Upper lobe of right lung (tissue), 1 donor: ENCODE results near the gene CUX1. TPM values are rescaled to one million over a fixed set of nuclear protein-coding genes. Genes with fewer than 3 reads are reported as not detected.

ENCODE experiments used
- ATAC-seq: fragments of 200-7000 bp; cut with Tn5 transposase; one replicate; pipeline ENCODE4 v1.9.1; 2020; ENCODE audit warnings: mild to moderate bottlenecking, moderate library complexity
- DNase-seq: peaks from one replicate; pipeline ENCODE4 v3.0.0-alpha.2; 2020
- H3K27ac ChIP-seq: fragments of 200-600 bp; one replicate; pipeline ENCODE4 v1.8.0; 2022
- H3K27me3 ChIP-seq: fragments of 200-600 bp; one replicate; pipeline ENCODE4 v1.8.0; 2022; ENCODE audit warnings: mild to moderate bottlenecking
- H3K36me3 ChIP-seq: fragments of 200-600 bp; one replicate; pipeline ENCODE4 v1.8.0; 2022
- H3K4me1 ChIP-seq: fragments of 200-600 bp; one replicate; pipeline ENCODE4 v1.8.0; 2022
- H3K4me3 ChIP-seq: fragments of 200-600 bp; one replicate; pipeline ENCODE4 v1.8.0; 2022; ENCODE audit warnings: mild to moderate bottlenecking
- H3K9me3 ChIP-seq: fragments of 200-600 bp; one replicate; pipeline ENCODE4 v1.8.0; 2022
- intact Hi-C: fragments of 100-400 bp; cut with DNase I; formaldehyde crosslinking; loops from one replicate; pipeline ENCODE4 v1.11.0; 2022
- total RNA-seq: library from RNA; stranded (reverse); fragmentation: NEBNext Ultra II Directional; extraction: Animal tissue kit (Norgen Biotek cat#: 25700); gene quantifications from one replicate; pipeline ENCODE4 v1.2.1, GENCODE V29; 2021
- TF ChIP-seq, protein P1 (sequence below): fragments of 200-600 bp; IDR thresholded peaks from one replicate; pipeline ENCODE4 v1.8.0; 2022; ENCODE audit warnings: antibody characterized with exemption
- donor health status: DM: no; HTN: yes; CAD: no; lungs with severe emphysema.

Gene CUX1
- total RNA-seq, 1 donor from 2014 or later, result 132 TPM

DNA sequence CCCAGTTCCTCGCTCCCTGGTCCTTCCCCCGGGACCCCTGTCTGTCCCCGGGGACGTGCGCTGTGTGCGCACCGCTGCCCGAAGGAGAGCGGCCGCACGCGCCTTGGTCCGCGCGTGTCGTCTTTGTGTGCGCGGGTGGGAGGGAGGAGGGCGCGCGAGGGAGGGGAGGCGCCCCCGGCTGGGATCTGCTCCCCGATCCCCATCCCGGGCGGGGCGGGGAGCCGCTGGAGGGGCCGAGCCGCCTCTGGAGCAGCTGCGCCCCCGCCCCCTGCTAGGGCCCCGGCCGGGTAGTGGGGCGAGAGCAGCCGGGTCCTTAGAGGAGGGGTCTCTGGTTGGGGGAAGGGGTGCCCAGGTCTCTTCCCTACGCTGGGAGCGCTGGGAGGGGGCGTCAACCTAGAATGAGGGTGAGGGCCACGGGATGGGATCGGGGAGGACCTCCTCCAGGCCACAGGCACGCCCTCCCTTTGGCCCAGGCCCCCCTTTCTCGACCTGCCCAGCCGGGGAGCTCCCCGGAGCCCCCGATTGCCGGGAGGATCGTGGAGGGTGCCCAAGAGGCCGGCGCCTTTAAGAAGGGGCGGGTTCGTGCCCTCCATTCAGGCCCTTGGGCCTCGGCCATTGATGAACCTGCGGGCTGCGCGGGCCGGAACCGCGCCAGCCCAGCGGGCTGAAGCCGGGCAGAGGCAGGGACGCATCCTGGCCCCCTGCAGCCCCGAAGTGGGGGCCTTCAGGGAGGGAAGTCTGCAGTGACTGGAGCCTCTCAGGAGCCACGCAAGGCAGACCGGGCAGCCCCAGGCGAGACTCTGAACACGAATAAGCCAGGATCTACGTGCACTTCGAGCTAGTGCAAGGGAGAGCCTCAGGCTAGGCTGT is 469.9 kb downstream of the CUX1 start:
- H3K4me3 ChIP-seq, result peak overlapping the region; percentile 81
- H3K9me3 ChIP-seq, result no peaks in the 10 kb centered on the region
- no peak overlapping the region for H3K27ac ChIP-seq
- H3K4me1 ChIP-seq, result peaks cover 22% of the 10 kb centered on the region
- intact Hi-C loops, result no loop called here
- ATAC-seq (peak; percentile 44), DNase-seq (peak; percentile 76)
- TF ChIP-seq, protein P1, sequence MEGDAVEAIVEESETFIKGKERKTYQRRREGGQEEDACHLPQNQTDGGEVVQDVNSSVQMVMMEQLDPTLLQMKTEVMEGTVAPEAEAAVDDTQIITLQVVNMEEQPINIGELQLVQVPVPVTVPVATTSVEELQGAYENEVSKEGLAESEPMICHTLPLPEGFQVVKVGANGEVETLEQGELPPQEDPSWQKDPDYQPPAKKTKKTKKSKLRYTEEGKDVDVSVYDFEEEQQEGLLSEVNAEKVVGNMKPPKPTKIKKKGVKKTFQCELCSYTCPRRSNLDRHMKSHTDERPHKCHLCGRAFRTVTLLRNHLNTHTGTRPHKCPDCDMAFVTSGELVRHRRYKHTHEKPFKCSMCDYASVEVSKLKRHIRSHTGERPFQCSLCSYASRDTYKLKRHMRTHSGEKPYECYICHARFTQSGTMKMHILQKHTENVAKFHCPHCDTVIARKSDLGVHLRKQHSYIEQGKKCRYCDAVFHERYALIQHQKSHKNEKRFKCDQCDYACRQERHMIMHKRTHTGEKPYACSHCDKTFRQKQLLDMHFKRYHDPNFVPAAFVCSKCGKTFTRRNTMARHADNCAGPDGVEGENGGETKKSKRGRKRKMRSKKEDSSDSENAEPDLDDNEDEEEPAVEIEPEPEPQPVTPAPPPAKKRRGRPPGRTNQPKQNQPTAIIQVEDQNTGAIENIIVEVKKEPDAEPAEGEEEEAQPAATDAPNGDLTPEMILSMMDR, result no peak
- no peaks in the 10 kb centered on the region for H3K27me3 ChIP-seq
- H3K36me3 ChIP-seq, result no peaks in the 10 kb centered on the region

DNA sequence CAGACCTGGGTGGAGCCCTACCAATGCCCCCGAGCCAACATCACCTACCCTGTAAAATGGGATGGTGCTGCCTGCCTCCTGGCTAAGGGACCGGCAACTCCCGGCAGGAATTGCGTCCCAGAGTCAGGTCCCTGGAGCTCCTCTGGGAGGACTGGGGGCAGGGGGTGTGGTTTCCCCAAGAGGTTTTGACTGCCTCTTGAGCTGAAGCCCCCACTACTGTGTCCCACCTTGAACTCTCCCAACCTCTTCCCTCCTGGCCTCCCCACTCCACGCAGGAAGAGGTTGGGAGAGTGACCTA is 470.5 kb downstream of the CUX1 start:
- no peak for ATAC-seq
- Histone ChIP-seq H3K27me3 (no peaks in the 10 kb centered on the region), H3K4me1 (peaks cover 22% of the 10 kb centered on the region), H3K9me3 (no peaks in the 10 kb centered on the region), H3K36me3 (no peaks in the 10 kb centered on the region), H3K4me3 (peak overlapping the region; percentile 81), H3K27ac (no peak overlapping the region)
- intact Hi-C loops, result no loop called here
- TF ChIP-seq, protein P1, result no peak
- no peak for DNase-seq

DNA sequence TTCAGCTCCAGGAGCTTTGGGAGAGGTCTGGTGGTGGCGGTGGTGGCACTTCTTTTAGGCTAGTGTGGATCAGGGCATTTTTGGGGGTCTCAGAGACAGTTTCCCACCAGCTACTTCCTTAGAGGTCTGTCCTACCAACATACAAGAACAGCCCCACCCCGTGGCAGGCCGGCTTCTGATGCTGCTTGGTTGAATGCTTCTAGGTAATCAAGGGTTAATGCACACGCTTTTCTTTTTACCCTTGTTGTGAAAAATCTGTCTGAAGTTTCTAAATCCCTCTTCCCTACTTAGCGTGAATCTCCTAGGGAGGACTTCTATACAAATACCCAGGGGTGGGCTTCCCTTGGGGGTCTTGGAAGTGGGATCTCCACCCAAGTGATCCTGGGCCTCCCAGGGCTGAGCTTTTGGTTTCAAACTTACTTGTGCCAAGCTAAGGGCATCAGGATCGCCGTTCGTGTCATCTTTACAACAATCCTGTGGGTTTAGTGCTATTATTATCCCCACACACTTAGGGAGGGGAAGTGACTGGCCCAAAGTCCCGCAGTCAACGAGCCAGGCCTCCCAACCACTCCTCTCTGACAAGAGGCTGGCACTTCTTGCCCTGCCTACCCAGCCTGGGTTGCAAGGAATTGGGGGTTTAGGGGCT is 471.0 kb downstream of the CUX1 start:
- Histone ChIP-seq H3K4me1 (peaks cover 22% of the 10 kb centered on the region), H3K9me3 (no peaks in the 10 kb centered on the region), H3K27me3 (no peaks in the 10 kb centered on the region), H3K27ac (no peak overlapping the region), H3K4me3 (peak overlapping the region; percentile 81), H3K36me3 (no peaks in the 10 kb centered on the region)
- DNase-seq (no peak), ATAC-seq (no peak)
- intact Hi-C loops, result no loop called here
- TF ChIP-seq, protein P1, result no peak

DNA sequence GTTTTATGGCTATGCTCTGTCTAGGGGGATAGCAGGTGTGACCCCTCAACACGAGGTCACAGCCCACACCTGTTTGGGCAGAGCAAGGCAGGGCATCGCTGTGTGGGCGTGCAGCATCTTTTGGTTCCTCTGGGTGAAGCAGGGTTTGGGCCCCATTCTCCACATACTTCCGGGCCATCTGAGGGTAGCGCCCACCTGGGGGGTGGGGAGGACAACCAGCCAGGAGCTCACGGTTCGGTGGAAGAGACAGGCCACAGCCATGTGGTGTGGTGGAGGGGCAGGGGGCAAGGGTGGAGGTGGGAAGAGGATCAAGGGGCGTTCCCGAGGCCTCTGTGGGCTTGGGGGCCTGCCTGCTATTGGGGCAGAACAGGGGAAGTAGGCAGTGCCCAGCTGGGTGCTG is 471.6 kb downstream of the CUX1 start:
- H3K9me3 ChIP-seq, result no peaks in the 10 kb centered on the region
- H3K36me3 ChIP-seq, result no peaks in the 10 kb centered on the region
- TF ChIP-seq, protein P1, result no peak
- no peak overlapping the region for H3K27ac ChIP-seq
- no peaks in the 10 kb centered on the region for H3K27me3 ChIP-seq
- intact Hi-C loops, result no loop called here
- ATAC-seq (no peak), DNase-seq (no peak)
- no peak overlapping the region for H3K4me3 ChIP-seq
- H3K4me1 ChIP-seq, result peaks cover 22% of the 10 kb centered on the region

DNA sequence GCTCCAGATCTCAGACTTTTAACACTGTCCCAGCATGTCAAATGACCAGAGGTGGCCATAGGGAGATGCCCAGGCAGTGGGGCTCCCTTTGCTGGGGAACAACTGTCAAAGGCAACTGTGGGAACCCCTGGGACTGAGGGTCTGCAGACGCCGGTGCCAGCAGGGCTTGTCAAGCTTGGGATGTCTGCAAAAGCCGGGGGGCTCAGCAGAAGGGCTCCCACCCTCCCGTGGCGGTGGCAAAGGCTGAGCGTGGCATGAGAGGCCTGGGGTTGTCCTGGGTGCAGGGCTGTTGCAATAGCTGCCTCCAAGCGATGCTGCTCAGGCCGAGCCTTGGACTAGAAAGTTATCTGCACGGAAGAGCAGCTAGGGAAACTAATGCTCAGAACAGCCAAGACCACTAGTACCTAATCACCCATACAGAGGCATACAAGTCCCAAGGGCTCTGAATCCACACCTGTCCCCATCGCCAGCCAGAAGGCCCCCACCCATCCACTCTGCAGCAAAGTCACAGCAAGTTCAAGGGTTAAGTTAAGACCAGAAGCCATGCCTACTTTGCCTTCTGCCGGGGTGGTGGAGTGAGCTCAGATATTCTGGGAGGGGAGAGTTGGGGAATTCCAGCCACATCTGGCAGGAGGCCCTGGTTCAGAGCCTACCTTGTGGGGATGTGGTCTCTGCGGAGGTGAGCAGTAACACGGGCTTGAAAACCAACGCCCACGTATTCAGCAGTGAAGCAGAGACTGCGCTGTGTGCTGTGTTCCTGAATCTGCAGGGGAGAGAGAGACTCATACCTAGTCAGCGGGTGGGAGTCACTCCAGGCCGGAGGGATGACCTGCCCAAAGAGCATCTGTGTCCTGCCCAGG is 473.9 kb downstream of the CUX1 start:
- Histone ChIP-seq H3K36me3 (no peaks in the 10 kb centered on the region), H3K9me3 (no peaks in the 10 kb centered on the region), H3K4me1 (peaks cover 6% of the 10 kb centered on the region), H3K27me3 (no peaks in the 10 kb centered on the region), H3K27ac (no peak overlapping the region), H3K4me3 (no peak overlapping the region)
- TF ChIP-seq, protein P1, result no peak
- DNase-seq, result no peak
- intact Hi-C loops, result no loop called here
- no peak for ATAC-seq
